IMR-90 (cell line): Measurements from ENCODE around the gene PRSS56. TPM values are rescaled to one million over a fixed set of nuclear protein-coding genes. Genes with fewer than 3 reads are reported as not detected.

Source experiments
- ATAC-seq: fragments of 200-7000 bp; cut with Tn5 transposase; 2 replicates; pipeline ENCODE4 v1.9.1; 2020; ENCODE audit warnings: low read depth, mild to moderate bottlenecking, moderate library complexity
- BruUV-seq: library from RNA; stranded (reverse); fragments of 400-500 nt; replicated peaks from 2 replicates; lab custom pipeline; 2021; lab: Mats Ljungman, UMichigan
- CTCF ChIA-PET: fragments of 300-600 bp; formaldehyde crosslinking; extraction: SDS; loops from one replicate; lab custom pipeline; 2021; ENCODE audit warnings: antibody characterized with exemption; lab: Yijun Ruan, JAX
- POLR2A ChIA-PET: fragments of 300-600 bp; sonication (Branson Sonifier 250); formaldehyde crosslinking; loops from one replicate; lab custom pipeline; 2022; ENCODE audit warnings: antibody characterized with exemption; ENCODE audit not compliant: unreplicated experiment; lab: Charles Lee
- DNase-seq: peaks from one replicate; pipeline ENCODE4 v3.0.0; 2013
- H2AFZ ChIP-seq: replicated peaks from 2 replicates; pipeline ENCODE3; 2013; ENCODE audit warnings: low read length, mild to moderate bottlenecking; ENCODE audit not compliant: poor library complexity
- H2AK5ac ChIP-seq: 2 replicates; pipeline ENCODE4 v1.6.1; 2013; ENCODE audit warnings: low read depth, low read length, inconsistent platforms
- H2AK9ac ChIP-seq: replicated peaks from 2 replicates; pipeline ENCODE3; 2013; ENCODE audit warnings: mild to moderate bottlenecking, low read depth, low read length, moderate library complexity; ENCODE audit not compliant: poor library complexity
- H2BK120ac ChIP-seq: 2 replicates; pipeline ENCODE4 v1.6.1; 2013; ENCODE audit warnings: low read depth, low read length, inconsistent platforms
- H2BK15ac ChIP-seq: 3 replicates; pipeline ENCODE4 v1.6.1; 2013; ENCODE audit warnings: low read depth, low read length, inconsistent platforms
- H2BK20ac ChIP-seq: 2 replicates; pipeline ENCODE4 v1.6.1; 2013; ENCODE audit warnings: low read depth, mild to moderate bottlenecking, inconsistent platforms, low read length, moderate library complexity
- H2BK5ac ChIP-seq: 2 replicates; pipeline ENCODE4 v1.6.1; 2013; ENCODE audit warnings: mild to moderate bottlenecking, low read depth, low read length, inconsistent platforms; ENCODE audit not compliant: poor library complexity, severe bottlenecking
- H3K14ac ChIP-seq: replicated peaks from 2 replicates; pipeline ENCODE4 v1.6.1; 2013; ENCODE audit warnings: low read depth, low read length, inconsistent platforms
- H3K18ac ChIP-seq: 2 replicates; pipeline ENCODE4 v1.6.1; 2013; ENCODE audit warnings: low read depth, low read length, control low read depth
- H3K23ac ChIP-seq: 2 replicates; pipeline ENCODE4 v1.6.1; 2013; ENCODE audit warnings: low read depth, low read length, inconsistent platforms
- H3K27ac ChIP-seq: 2 replicates; pipeline ENCODE4 v1.5.1; 2013; ENCODE audit warnings: mild to moderate bottlenecking, control low read depth, low read length; ENCODE audit not compliant: insufficient read depth
- H3K27me3 ChIP-seq: 2 replicates; pipeline ENCODE4 v1.6.1; 2013; ENCODE audit warnings: low read length; ENCODE audit not compliant: control insufficient read depth, insufficient read depth
- H3K36me3 ChIP-seq: 2 replicates; pipeline ENCODE4 v1.6.1; 2013; ENCODE audit warnings: low read length, mixed read lengths; ENCODE audit not compliant: control insufficient read depth, insufficient read depth
- H3K4ac ChIP-seq: 2 replicates; pipeline ENCODE4 v1.6.1; 2013; ENCODE audit warnings: low read depth, low read length, inconsistent platforms
- H3K4me1 ChIP-seq: 2 replicates; pipeline ENCODE4 v1.6.1; 2013; ENCODE audit warnings: low read length, mixed read lengths; ENCODE audit not compliant: control insufficient read depth, insufficient read depth
- H3K4me2 ChIP-seq: 2 replicates; pipeline ENCODE4 v1.6.1; 2013; ENCODE audit warnings: low read depth, mild to moderate bottlenecking, control low read depth, low read length, moderate library complexity
- H3K4me3 ChIP-seq: 2 replicates; pipeline ENCODE4 v1.5.1; 2013; ENCODE audit warnings: low read depth, mild to moderate bottlenecking, control low read depth, low read length, moderate library complexity; ENCODE audit not compliant: insufficient read depth
- H3K56ac ChIP-seq: 2 replicates; pipeline ENCODE4 v1.6.1; 2013; ENCODE audit warnings: low read length, inconsistent platforms; ENCODE audit not compliant: insufficient read depth; ENCODE audit errors: extremely low read depth
- H3K79me1 ChIP-seq, 2 experiments: 2 replicates each; pipeline ENCODE4 v1.6.1; 2013; ENCODE audit warnings: low read length in 2 of 2, inconsistent platforms in 1 of 2, low read depth in 1 of 2
- H3K9ac ChIP-seq: 2 replicates; pipeline ENCODE4 v1.6.1; 2013; ENCODE audit warnings: low read depth, low read length, control low read depth
- H3K9me1 ChIP-seq: 2 replicates; pipeline ENCODE4 v1.6.1; 2013; ENCODE audit warnings: low read length, inconsistent platforms; ENCODE audit not compliant: insufficient read depth
- H3K9me3 ChIP-seq: 2 replicates; pipeline ENCODE4 v1.6.1; 2013; ENCODE audit warnings: low read length; ENCODE audit not compliant: control insufficient read depth, insufficient read depth
- H4K20me1 ChIP-seq: 2 replicates; pipeline ENCODE4 v1.6.1; 2013; ENCODE audit warnings: low read length, inconsistent platforms; ENCODE audit not compliant: insufficient read depth
- H4K5ac ChIP-seq: 2 replicates; pipeline ENCODE4 v1.6.1; 2013; ENCODE audit warnings: mild to moderate bottlenecking, low read depth, low read length, control low read depth
- H4K8ac ChIP-seq, 2 experiments: 2 replicates each; pipeline ENCODE4 v1.6.1; 2013; ENCODE audit warnings: low read depth in 2 of 2, low read length in 2 of 2, control low read depth in 1 of 2, inconsistent platforms in 1 of 2
- H4K91ac ChIP-seq: 2 replicates; pipeline ENCODE4 v1.6.1; 2013; ENCODE audit warnings: low read depth, low read length, inconsistent platforms; ENCODE audit not compliant: insufficient read depth
- BHLHE40 ChIP-seq: fragments of 150-350 bp; IDR thresholded peaks from 2 replicates; pipeline ENCODE4 v1.6.1; 2016; ENCODE audit warnings: mild to moderate bottlenecking, low read depth, low read length
- CEBPB ChIP-seq: IDR thresholded peaks from 2 replicates; pipeline ENCODE4 v1.6.1; 2012; ENCODE audit warnings: low read depth, low read length, improper control_type of control experiment
- CHD1 ChIP-seq: IDR thresholded peaks from 2 replicates; pipeline ENCODE4 v1.6.1; 2012; ENCODE audit warnings: low read depth, low read length, improper control_type of control experiment
- FOS ChIP-seq: fragments of 150-350 bp; IDR thresholded peaks from 2 replicates; pipeline ENCODE4 v1.6.1; 2016; ENCODE audit warnings: low read depth, low read length
- MAFK ChIP-seq: IDR thresholded peaks from 2 replicates; pipeline ENCODE4 v1.6.1; 2012; ENCODE audit warnings: low read depth, low read length, improper control_type of control experiment
- MAZ ChIP-seq: IDR thresholded peaks from 2 replicates; pipeline ENCODE4 v1.6.1; 2012; ENCODE audit warnings: low read depth, mild to moderate bottlenecking, low read length, improper control_type of control experiment, moderate library complexity, borderline replicate concordance
- MXI1 ChIP-seq: IDR thresholded peaks from 2 replicates; pipeline ENCODE4 v1.6.1; 2012; ENCODE audit warnings: low read depth, mild to moderate bottlenecking, low read length, moderate library complexity, borderline replicate concordance
- NFE2L2 ChIP-seq: fragments of 150-350 bp; IDR thresholded peaks from 2 replicates; pipeline ENCODE4 v1.6.1; 2016; ENCODE audit warnings: low read depth, mild to moderate bottlenecking, low read length
- POLR2A ChIP-seq: IDR thresholded peaks from 2 replicates; pipeline ENCODE4 v1.6.1; 2012; ENCODE audit warnings: mild to moderate bottlenecking, low read depth, low read length
- RAD21 ChIP-seq: IDR thresholded peaks from 2 replicates; pipeline ENCODE4 v1.6.1; 2012; ENCODE audit warnings: low read length, improper control_type of control experiment
- RCOR1 ChIP-seq: IDR thresholded peaks from 2 replicates; pipeline ENCODE4 v1.6.1; 2012; ENCODE audit warnings: mild to moderate bottlenecking, low read length, improper control_type of control experiment; ENCODE audit not compliant: insufficient replicate concordance
- RFX5 ChIP-seq: IDR thresholded peaks from 2 replicates; pipeline ENCODE4 v1.8.0; 2012; ENCODE audit warnings: low read depth, mild to moderate bottlenecking, low read length, moderate library complexity
- SMC3 ChIP-seq: fragments of 150-350 bp; IDR thresholded peaks from 2 replicates; pipeline ENCODE4 v1.6.1; 2016; ENCODE audit warnings: low read depth, mild to moderate bottlenecking, antibody characterized with exemption, low read length, moderate library complexity
- WGBS, 2 experiments: methylation state at CpG; one replicate each; pipeline versions ENCODE4 v1.1.5 to v1.1.7; 2013; ENCODE audit warnings: missing lambda C conversion rate in 2 of 2; ENCODE audit not compliant: insufficient read length in 1 of 2; ENCODE audit errors: extremely low coverage in 2 of 2; 5-methylcytosine and 5-hydroxymethylcytosine counted together
- dilution Hi-C: fragments of 300-500 bp; cut with HindIII; formaldehyde crosslinking; loops from one replicate; pipeline ENCODE4 v1.14.3; 2018; ENCODE audit warnings: low sequenced_read_pairs; ENCODE audit not compliant: unreplicated experiment
- in situ Hi-C: fragments of 300-500 bp; cut with MboI; formaldehyde crosslinking; loops from 3 replicates; pipeline ENCODE4 v1.14.3; 2019; ENCODE audit warnings: low sequenced_read_pairs, inconsistent platforms, mixed read lengths
- intact Hi-C: fragments of 100-400 bp; cut with micrococcal nuclease; formaldehyde crosslinking; loops from 2 replicates; pipeline ENCODE4 v1.10.0; 2022
- polyA plus RNA-seq, 3 experiments: library from polyadenylated mRNA; depleted of rRNA; stranded (reverse); fragments of >200 nt; gene quantifications; 2 replicates each; pipeline ENCODE4 v1.2.3, GENCODE V29; 2012; ENCODE audit warnings: low replicate concordance in 1 of 3
- total RNA-seq: library from RNA; depleted of rRNA; stranded (reverse); fragments of >200 nt; gene quantifications from 2 replicates; pipeline ENCODE4 v1.2.3, GENCODE V29; 2012
- TF ChIP-seq, protein P1 (sequence below): conservative IDR thresholded peaks from 2 replicates; pipeline ENCODE4 v1.5.1; 2012; ENCODE audit warnings: mild to moderate bottlenecking, low read depth, low read length, improper control_type of control experiment
- TF ChIP-seq, protein P2 (sequence below): fragments of 150-350 bp; IDR thresholded peaks from 2 replicates; pipeline ENCODE4 v1.6.1; 2017; ENCODE audit warnings: mild to moderate bottlenecking, antibody characterized with exemption, low read length, low read depth
- TF ChIP-seq, protein P3 (sequence below): fragments of 150-350 bp; IDR thresholded peaks from 2 replicates; pipeline ENCODE4 v1.6.1; 2016; ENCODE audit warnings: low read depth, mild to moderate bottlenecking, low read length, moderate library complexity, borderline replicate concordance

Gene PRSS56
- total and polyA plus RNA-seq, 2 of the 4 experiments (the other 2 are of a cell fraction), result not detected

DNA sequence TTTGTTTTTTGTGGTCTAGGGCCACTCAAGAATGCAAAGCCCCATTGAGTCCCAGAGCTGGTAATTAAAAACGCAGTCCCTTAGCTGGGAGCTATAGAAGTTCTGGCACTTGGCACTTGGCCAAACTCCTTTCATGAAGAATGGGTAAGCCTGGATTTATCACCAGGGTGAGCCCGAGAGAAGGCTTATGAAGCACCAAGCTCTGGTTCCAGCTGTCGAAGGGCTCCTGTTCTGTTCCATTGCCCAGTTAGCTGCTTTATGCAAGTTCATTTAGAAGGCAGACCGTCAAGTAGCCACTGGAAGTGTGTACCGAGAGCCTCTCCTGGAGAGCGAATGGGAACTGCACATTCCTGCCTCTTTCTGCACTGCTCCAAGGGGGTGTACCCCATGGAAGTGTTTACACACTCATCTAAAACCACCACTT, 46.7 kb upstream of the PRSS56 start:
- ChIA-PET POLR2A (no interaction called here), CTCF (no interaction called here)
- Histone ChIP-seq H3K56ac (no peak overlapping the region), H3K4me2 (no peak overlapping the region), H4K20me1 (no peaks in the 10 kb centered on the region), H2BK15ac (no peak overlapping the region), H4K5ac (no peak overlapping the region), H2AK9ac (no peak overlapping the region), H4K91ac (no peak overlapping the region), H2BK5ac (no peak overlapping the region), H3K27me3 (peaks cover 47% of the 10 kb centered on the region), H2BK20ac (no peak overlapping the region), H3K9me1 (no peaks in the 10 kb centered on the region), H3K9me3 (peaks cover 3% of the 10 kb centered on the region; the same call in 1 of the 2 replicates), H2AFZ (no peak overlapping the region), H3K36me3 (no peaks in the 10 kb centered on the region), H3K14ac (no peak overlapping the region), H3K79me1 (no peaks in the 10 kb centered on the region), H3K27ac (no peak overlapping the region), H4K8ac (no peak overlapping the region), H3K18ac (no peak overlapping the region), H2AK5ac (no peak overlapping the region), H2BK120ac (no peak overlapping the region), H3K4me1 (no peaks in the 10 kb centered on the region), H3K9ac (no peak overlapping the region), H3K23ac (no peak overlapping the region), H3K4ac (no peak overlapping the region), H3K4me3 (no peak overlapping the region)
- DNase-seq (no peak), ATAC-seq (no peak)
- intact Hi-C loops (no loop called here), dilution Hi-C loops (no loop called here), in situ Hi-C loops (no loop called here)
- no TSS peak for BruUV-seq
- 8% methylated on average over 5 of the region's 6 CpGs; no CpG with 5 or more reads in 1 of the 2 experiments for WGBS, 2 experiments
- TF ChIP-seq, protein P1, sequence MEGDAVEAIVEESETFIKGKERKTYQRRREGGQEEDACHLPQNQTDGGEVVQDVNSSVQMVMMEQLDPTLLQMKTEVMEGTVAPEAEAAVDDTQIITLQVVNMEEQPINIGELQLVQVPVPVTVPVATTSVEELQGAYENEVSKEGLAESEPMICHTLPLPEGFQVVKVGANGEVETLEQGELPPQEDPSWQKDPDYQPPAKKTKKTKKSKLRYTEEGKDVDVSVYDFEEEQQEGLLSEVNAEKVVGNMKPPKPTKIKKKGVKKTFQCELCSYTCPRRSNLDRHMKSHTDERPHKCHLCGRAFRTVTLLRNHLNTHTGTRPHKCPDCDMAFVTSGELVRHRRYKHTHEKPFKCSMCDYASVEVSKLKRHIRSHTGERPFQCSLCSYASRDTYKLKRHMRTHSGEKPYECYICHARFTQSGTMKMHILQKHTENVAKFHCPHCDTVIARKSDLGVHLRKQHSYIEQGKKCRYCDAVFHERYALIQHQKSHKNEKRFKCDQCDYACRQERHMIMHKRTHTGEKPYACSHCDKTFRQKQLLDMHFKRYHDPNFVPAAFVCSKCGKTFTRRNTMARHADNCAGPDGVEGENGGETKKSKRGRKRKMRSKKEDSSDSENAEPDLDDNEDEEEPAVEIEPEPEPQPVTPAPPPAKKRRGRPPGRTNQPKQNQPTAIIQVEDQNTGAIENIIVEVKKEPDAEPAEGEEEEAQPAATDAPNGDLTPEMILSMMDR, result no peak
- TF ChIP-seq MAZ (no peak), SMC3 (no peak), MAFK (no peak), FOS (no peak), RAD21 (no peak), CEBPB (no peak), RCOR1 (no peak), POLR2A (no peak), BHLHE40 (no peak), RFX5 (no peak), MXI1 (no peak), CHD1 (no peak), NFE2L2 (no peak)
- TF ChIP-seq, protein P2, sequence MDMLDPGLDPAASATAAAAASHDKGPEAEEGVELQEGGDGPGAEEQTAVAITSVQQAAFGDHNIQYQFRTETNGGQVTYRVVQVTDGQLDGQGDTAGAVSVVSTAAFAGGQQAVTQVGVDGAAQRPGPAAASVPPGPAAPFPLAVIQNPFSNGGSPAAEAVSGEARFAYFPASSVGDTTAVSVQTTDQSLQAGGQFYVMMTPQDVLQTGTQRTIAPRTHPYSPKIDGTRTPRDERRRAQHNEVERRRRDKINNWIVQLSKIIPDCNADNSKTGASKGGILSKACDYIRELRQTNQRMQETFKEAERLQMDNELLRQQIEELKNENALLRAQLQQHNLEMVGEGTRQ, result no peak
- TF ChIP-seq, protein P3, sequence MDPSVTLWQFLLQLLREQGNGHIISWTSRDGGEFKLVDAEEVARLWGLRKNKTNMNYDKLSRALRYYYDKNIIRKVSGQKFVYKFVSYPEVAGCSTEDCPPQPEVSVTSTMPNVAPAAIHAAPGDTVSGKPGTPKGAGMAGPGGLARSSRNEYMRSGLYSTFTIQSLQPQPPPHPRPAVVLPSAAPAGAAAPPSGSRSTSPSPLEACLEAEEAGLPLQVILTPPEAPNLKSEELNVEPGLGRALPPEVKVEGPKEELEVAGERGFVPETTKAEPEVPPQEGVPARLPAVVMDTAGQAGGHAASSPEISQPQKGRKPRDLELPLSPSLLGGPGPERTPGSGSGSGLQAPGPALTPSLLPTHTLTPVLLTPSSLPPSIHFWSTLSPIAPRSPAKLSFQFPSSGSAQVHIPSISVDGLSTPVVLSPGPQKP, result no peak
